Naive B cell (primary cell): Measurements from ENCODE around the gene MEX3D. TPM values are rescaled to one million over a fixed set of nuclear protein-coding genes. Genes with fewer than 3 reads are reported as not detected.
A peak's percentile ranks its signal among the peaks of the same experiment; 100 is the strongest.

Source experiments
- ATAC-seq, 2 donors: fragments of 150-1000 bp; cut with Tn5 transposase; 2 replicates each; pipeline ENCODE4 v1.10.0; 2021; ENCODE audit warnings: low read depth in 2 of 2, mild to moderate bottlenecking in 2 of 2, moderate library complexity in 2 of 2
- DNase-seq: peaks from one replicate; pipeline ENCODE4 v3.0.0; 2022
- H3K27ac Mint-ChIP-seq, 6 donors: one replicate each; pipeline ENCODE4 v1.8.0; 2020 to 2022; ENCODE audit warnings: mild to moderate bottlenecking in 6 of 6, mixed read lengths in 6 of 6, moderate library complexity in 5 of 6, inconsistent platforms in 2 of 6
- H3K27me3 Mint-ChIP-seq, 3 donors: one replicate each; pipeline ENCODE4 v1.8.0; 2021 to 2022; ENCODE audit warnings: mixed read lengths in 3 of 3, mild to moderate bottlenecking in 1 of 3
- H3K36me3 Mint-ChIP-seq, 2 donors: one replicate each; pipeline ENCODE4 v1.8.0; 2020 to 2022; ENCODE audit warnings: mixed read lengths in 2 of 2, inconsistent platforms in 1 of 2, mild to moderate bottlenecking in 1 of 2
- H3K4me1 Mint-ChIP-seq, 3 donors: one replicate each; pipeline ENCODE4 v1.8.0; 2020 to 2022; ENCODE audit warnings: mixed read lengths in 3 of 3, inconsistent platforms in 1 of 3, mild to moderate bottlenecking in 1 of 3, moderate library complexity in 1 of 3
- H3K4me3 Mint-ChIP-seq, 8 donors: one replicate each; pipeline ENCODE4 v1.8.0; 2020 to 2022; ENCODE audit warnings: mild to moderate bottlenecking in 8 of 8, mixed read lengths in 8 of 8, moderate library complexity in 8 of 8, inconsistent platforms in 2 of 8
- H3K9me3 Mint-ChIP-seq, 7 donors: one replicate each; pipeline ENCODE4 v1.8.0; 2020 to 2022; ENCODE audit warnings: mixed read lengths in 7 of 7, mild to moderate bottlenecking in 5 of 7, inconsistent platforms in 2 of 7, moderate library complexity in 1 of 7
- polyA plus RNA-seq, 6 donors: library from polyadenylated mRNA; unstranded; fragments of 300-500 nt; fragmentation: Illumina TruSeq; gene quantifications; one replicate each; pipeline ENCODE4 v1.2.3, GENCODE V29; 2021; ENCODE audit warnings: low read depth in 6 of 6

MEX3D gene
- polyA plus RNA-seq, 6 donors from 2014 or later, result not detected

- no peaks in the 10 kb centered on the region for H3K9me3 Mint-ChIP-seq
- peak; percentile 13 to 22 for ATAC-seq
- H3K27me3 Mint-ChIP-seq, result no peaks in the 10 kb centered on the region
- H3K4me1 Mint-ChIP-seq, result peaks cover 13 to 42% (median 30%) of the 10 kb centered on the region in 3 donors
- no peaks in the 10 kb centered on the region for H3K36me3 Mint-ChIP-seq
- H3K4me3 Mint-ChIP-seq, result peak overlapping the region; percentile 83 to 94 (median 90)
- peak; percentile 23 for DNase-seq
- peak overlapping the region; percentile 30 to 94 (median 76) for H3K27ac Mint-ChIP-seq
Observed at GRCh38 chr19:1590641-1591397, 22.7 kb upstream of the MEX3D start.

DNA sequence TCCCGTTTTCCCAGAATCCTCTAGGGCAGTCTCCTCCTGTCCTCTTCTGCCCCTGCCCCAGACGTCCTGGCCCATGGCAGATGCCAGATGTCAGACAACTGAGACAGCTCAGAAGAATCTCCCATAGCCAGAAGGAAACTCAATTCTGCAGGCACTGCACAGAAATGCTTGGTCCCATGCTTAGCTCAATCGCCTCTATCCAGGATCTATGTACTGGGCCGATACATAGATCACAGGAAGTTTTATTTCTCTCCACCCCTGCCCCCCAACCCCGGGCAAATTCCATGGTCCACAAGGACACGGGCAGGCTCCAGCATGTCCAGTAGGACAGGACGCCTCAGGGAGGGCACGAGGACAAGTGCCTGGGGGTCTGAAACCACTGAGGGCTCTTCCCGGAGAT, 19.7 kb upstream of the MEX3D start:
- no peak for ATAC-seq
- no peak overlapping the region for H3K27ac Mint-ChIP-seq
- H3K4me3 Mint-ChIP-seq, result peak overlapping the region in 3 of 8 donors; percentile 5 to 44 (median 18)
- no peaks in the 10 kb centered on the region for H3K9me3 Mint-ChIP-seq
- DNase-seq, result no peak
- H3K27me3 Mint-ChIP-seq, result no peaks in the 10 kb centered on the region
- H3K4me1 Mint-ChIP-seq, result peaks cover 17 to 33% (median 30%) of the 10 kb centered on the region in 3 donors
- no peaks in the 10 kb centered on the region for H3K36me3 Mint-ChIP-seq

DNA sequence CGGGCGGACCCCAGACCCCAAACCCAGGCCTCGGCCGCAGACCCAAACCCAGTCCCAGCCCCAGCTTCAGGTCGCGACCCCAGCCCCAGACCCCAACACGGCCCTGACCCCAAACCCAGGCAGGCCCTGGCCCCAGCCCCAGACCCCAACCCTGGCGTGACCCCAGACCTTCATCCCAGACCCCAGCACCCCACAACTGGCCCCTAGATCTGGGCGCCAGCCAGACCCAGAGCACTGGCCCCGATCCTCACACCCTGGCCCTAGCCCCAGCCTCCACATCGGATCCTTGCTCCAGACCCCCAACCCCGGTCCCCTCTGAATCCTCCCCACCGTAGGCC, 17.1 kb upstream of the MEX3D start:
- H3K4me1 Mint-ChIP-seq, result peaks cover 11 to 16% (median 16%) of the 10 kb centered on the region in 3 donors
- H3K36me3 Mint-ChIP-seq, result no peaks in the 10 kb centered on the region
- no peaks in the 10 kb centered on the region for H3K27me3 Mint-ChIP-seq
- ATAC-seq (no peak), DNase-seq (no peak)
- no peak overlapping the region for H3K27ac Mint-ChIP-seq
- H3K9me3 Mint-ChIP-seq, result no peaks in the 10 kb centered on the region
- H3K4me3 Mint-ChIP-seq, result no peak overlapping the region

DNA sequence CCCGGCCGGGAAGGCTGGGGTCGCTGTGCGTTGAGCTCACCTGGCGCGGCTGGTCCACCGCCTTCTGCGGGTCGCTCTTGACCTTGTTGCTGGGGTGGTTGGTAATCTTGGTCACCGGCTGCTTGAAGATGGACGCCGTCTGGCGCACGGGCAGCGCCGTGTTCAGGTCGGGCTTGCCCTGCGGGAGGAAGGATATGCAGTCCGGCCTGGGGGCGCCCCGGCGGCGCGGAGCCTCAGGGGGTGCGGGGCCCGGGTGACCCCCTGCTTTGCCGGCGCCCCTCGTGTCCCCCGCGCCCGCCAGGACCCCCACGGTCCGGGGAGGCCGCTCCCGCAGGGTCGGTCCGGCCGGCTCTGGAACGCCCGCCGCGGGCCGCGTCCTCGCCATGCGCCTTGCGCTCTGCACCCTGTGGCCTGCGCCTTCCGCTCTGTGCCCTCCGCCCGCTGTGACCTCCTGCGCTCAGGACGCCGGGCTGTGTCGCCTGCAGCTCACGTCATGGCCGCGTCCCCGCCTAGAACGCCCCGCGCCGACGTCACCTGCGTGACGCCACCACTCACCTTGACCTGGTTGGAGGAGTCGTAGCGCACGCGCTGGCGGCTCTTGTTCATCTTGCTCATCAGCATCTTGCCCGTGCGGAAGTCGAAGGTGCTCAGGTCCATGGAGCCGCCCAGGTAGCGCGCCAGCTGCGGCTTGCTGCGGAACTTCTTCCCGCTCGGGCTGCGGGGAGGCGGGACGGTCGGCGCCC, 16.5 kb upstream of the MEX3D start:
- Mint-ChIP-seq H3K27ac (peak overlapping the region in 1 of 6 donors; percentile 59), H3K4me3 (no peak overlapping the region), H3K36me3 (no peaks in the 10 kb centered on the region), H3K4me1 (peaks cover 10 to 12% (median 12%) of the 10 kb centered on the region in 3 donors), H3K27me3 (no peaks in the 10 kb centered on the region), H3K9me3 (no peaks in the 10 kb centered on the region)
- DNase-seq, result no peak
- no peak for ATAC-seq

- peaks cover 2 to 15% (median 8%) of the 10 kb centered on the region in 3 donors for H3K4me1 Mint-ChIP-seq
- DNase-seq, result no peak
- no peak overlapping the region for H3K27ac Mint-ChIP-seq
- ATAC-seq, result no peak
- H3K9me3 Mint-ChIP-seq, result no peaks in the 10 kb centered on the region
- no peaks in the 10 kb centered on the region for H3K36me3 Mint-ChIP-seq
- H3K27me3 Mint-ChIP-seq, result no peaks in the 10 kb centered on the region
- no peak overlapping the region for H3K4me3 Mint-ChIP-seq
Observed at GRCh38 chr19:1582201-1582600, 14.1 kb upstream of the MEX3D start.

DNA sequence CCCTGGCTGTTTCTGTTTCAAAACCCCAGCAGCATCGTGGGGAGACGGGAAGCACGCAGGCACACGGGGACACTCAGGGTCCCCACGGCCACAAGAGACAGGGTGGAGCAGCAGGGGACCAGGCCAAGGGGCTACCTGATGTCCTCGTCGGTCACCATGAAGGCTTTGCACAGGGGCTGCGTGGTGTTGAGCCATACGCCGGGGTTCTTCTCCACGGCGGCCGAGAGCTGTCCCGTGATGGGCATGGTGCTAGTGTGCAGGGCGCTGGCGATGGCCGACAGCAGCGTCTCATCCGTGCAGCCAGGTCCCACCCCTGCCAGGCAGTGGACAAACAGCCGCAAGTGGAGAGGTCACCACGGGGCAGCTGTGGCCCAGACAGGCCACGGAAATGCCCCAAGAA, 12.8 kb upstream of the MEX3D start:
- Mint-ChIP-seq H3K36me3 (peaks cover 0 to 3% of the 10 kb centered on the region in 2 donors), H3K4me3 (no peak overlapping the region), H3K27ac (no peak overlapping the region), H3K27me3 (no peaks in the 10 kb centered on the region), H3K9me3 (no peaks in the 10 kb centered on the region), H3K4me1 (peaks cover 2 to 12% (median 6%) of the 10 kb centered on the region in 3 donors)
- ATAC-seq, result no peak
- no peak for DNase-seq

DNA sequence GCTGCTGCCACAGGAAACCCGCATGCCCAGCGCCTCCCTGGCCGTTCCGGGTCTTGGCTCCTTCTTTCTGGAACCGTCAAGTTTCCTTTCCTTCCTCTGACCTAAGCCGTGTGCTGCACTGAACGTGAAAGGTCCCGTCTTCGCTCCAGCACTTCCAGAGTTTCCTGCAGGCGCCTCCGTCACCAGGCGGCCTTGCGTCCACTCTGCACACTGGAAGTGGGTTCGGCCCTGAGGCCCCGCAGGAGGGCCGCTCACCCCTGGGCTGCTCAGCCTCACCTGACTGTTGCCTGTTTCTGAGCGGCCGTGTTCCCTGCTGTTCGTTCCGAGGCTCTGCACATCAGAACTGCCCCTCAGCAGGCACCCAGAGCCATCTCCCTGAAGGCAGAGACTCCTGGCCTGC, 12.3 kb upstream of the MEX3D start:
- ATAC-seq (no peak), DNase-seq (no peak)
- no peak overlapping the region for H3K27ac Mint-ChIP-seq
- no peaks in the 10 kb centered on the region for H3K9me3 Mint-ChIP-seq
- H3K27me3 Mint-ChIP-seq, result no peaks in the 10 kb centered on the region
- H3K4me1 Mint-ChIP-seq, result peaks cover 6 to 7% (median 6%) of the 10 kb centered on the region in 3 donors
- peaks cover 0 to 8% of the 10 kb centered on the region in 2 donors for H3K36me3 Mint-ChIP-seq
- peak overlapping the region in 1 of 8 donors; percentile 47 for H3K4me3 Mint-ChIP-seq

DNA sequence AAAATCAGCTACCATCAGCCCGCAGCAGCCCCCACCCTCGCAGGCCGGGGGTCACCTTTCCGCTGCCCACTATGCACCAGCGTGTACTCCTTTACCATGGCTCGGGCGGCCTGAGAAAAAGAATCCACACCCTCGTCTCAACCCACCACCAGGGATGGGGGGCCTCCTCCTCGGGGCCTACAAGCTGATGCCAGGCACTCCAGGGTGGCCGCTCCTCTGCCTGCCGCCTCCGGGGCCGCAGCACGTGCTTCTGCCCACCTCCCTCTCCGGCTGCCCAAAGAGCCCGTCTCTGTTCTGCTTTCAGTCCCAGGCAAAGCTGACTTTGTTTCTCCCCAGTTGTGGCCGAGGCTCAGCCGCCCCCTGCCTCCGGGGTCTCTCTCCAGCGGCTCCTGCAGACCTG, 11.1 kb upstream of the MEX3D start:
- Mint-ChIP-seq H3K27ac (peak overlapping the region in 1 of 6 donors; percentile 82), H3K36me3 (peaks cover 0 to 8% of the 10 kb centered on the region in 2 donors), H3K27me3 (no peaks in the 10 kb centered on the region), H3K4me1 (peaks cover 5% of the 10 kb centered on the region in 3 donors), H3K9me3 (no peaks in the 10 kb centered on the region), H3K4me3 (no peak overlapping the region)
- DNase-seq (no peak), ATAC-seq (no peak)

GRCh38 chr19:1577929-1578618, 9.9 kb upstream of the MEX3D start:
- H3K27me3 Mint-ChIP-seq, result no peaks in the 10 kb centered on the region
- H3K27ac Mint-ChIP-seq, result no peak overlapping the region
- H3K4me3 Mint-ChIP-seq, result peak overlapping the region in 1 of 8 donors; percentile 50
- H3K9me3 Mint-ChIP-seq, result no peaks in the 10 kb centered on the region
- peaks cover 4 to 8% (median 5%) of the 10 kb centered on the region in 3 donors for H3K4me1 Mint-ChIP-seq
- no peak for ATAC-seq
- peaks cover 0 to 8% of the 10 kb centered on the region in 2 donors for H3K36me3 Mint-ChIP-seq
- no peak for DNase-seq

DNA sequence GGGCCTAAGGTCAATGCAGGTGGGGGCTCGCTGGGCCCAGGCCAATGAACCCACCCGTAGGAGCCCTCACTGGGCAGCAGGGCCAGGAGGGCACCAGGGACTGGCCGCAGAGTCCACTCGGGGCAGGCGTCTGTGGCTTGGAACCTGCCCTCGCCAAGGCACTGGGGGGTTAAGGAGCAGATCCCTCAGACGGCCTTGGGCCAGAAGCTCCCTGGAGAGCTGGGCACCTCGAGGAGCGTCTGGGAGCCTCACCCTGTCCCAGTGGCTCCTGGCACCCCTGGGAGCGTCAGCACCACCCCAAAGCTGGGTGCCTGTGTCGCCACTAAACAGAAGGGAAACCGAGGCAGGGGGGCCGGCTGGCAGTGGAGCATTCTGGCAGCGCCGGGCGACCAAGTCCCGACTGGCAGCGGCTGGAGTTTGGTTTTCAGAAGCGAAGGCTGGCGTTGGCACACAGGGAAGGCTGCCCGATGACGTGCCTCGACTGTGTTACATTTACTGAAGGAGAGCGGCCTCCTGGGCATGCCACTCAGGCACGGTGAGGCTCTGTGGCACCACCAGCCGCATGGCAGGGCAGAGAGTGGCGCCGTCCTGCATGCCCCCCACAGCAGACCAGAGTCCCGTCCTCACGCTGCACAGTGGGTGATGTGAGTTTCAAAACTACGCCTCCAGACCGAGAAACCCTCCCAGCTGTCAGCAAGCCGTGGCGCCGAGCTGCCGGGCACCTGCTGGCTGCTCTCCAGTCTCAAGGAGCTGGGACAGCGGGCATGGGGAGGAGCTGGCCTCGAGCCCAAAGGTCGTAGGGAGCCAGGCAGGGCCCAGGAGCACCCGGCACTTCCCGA, 9.2 kb upstream of the MEX3D start:
- Mint-ChIP-seq H3K4me1 (peaks cover 4 to 8% (median 5%) of the 10 kb centered on the region in 3 donors), H3K9me3 (no peaks in the 10 kb centered on the region), H3K27ac (no peak overlapping the region), H3K4me3 (no peak overlapping the region), H3K36me3 (peaks cover 0 to 8% of the 10 kb centered on the region in 2 donors), H3K27me3 (no peaks in the 10 kb centered on the region)
- DNase-seq (no peak), ATAC-seq (no peak)

GRCh38 chr19:1576242-1577089, 8.3 kb upstream of the MEX3D start:
- Mint-ChIP-seq H3K36me3 (peaks cover 0 to 8% of the 10 kb centered on the region in 2 donors), H3K4me1 (peaks cover 4 to 8% (median 5%) of the 10 kb centered on the region in 3 donors), H3K4me3 (no peak overlapping the region), H3K9me3 (no peaks in the 10 kb centered on the region), H3K27me3 (no peaks in the 10 kb centered on the region), H3K27ac (peak overlapping the region in 1 of 6 donors; percentile 52)
- DNase-seq, result no peak
- ATAC-seq, result no peak
